ENCODE data around the gene CEP164.

DNA sequence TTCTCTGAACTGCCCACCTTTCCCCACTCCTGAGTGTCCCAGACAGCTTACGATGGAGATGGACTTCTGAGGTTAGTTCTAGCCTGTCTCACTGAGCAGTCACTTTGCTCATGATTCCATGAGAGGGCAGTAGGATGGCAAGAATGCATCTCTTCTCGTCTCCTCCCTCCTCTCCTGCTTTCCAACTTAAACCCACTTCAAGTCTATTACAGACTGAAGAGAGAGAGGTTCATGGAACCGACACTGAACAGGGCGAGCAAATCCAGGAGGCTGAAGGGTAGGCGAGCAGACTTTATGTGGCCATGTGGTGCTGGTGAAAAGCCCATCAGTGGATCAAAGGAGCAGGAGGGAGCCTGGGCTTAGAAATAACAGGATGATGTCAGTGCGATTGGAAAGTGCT lies 38.6 kb downstream of the CEP164 start:
- TF ChIP-seq POLR2A (IDR thresholded peaks at IDR 0.05), result no peak
- no peak for TF ChIP-seq CTCF (IDR thresholded peaks at IDR 0.05 in 4 of 5, conservative IDR thresholded peaks at IDR 0.05 in 1 of 5)

Measured in gastrocnemius medialis (tissue), 4 donors.